ENCODE measurements around the gene ZNF579.
A peak's percentile ranks its signal among the peaks of the same experiment; 100 is the strongest.

ZNF579 gene

DNA sequence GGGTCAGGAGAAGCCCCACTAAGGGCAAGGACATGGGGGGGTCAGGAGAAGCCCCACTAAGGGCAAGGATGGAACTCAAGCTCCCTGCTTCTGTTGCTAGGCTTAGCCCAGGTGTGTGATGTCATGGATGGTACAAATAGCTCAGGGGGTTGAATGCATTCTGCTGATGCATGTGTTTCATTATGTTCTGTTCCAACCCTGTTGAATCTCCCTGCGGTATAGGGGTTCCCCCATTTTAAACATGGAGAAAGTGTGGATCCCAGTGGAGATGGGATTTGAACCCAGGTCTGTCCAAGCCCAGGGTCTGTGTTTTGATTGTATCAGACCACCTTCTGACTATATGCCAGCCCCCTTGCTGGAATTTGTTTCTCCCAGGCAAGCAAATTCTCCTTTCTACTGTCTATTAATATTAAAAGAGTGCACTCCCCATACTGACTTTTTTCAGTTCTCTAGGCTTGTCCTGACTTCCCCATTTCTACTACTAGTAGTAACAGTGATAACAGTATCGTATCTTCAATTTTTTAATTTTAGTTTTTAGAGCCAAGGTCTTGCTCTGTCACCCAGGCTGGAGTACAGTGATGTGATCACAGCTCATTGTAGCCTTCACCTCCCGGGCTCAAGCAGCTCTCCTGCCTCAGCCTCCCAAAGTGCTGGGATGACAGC lies 31.5 kb upstream of the ZNF579 start:
- DNase-seq: no peak

GRCh38 chr19:55611300-55611982 lies 30.8 kb upstream of the ZNF579 start:
- no peak for DNase-seq

DNA sequence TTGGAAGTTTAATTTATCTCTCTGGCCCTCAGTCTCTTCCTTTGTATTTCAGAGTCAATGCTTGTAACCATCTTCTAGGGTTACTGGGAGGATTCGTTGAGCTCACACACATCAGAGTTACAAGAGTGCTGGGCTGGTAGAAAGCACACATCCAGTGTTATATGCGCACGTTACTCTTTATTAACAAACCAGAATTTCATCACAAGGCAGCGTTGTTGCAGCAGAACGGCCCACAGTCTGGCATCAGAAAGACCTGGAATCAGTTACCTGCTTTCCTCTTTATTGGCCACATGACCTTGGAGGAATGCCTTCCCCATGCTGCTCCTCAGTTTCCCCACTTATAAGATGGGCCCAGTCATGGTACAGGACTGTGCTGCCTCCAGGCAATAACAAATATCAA lies 28.7 kb upstream of the ZNF579 start:
- no peak for DNase-seq

DNA sequence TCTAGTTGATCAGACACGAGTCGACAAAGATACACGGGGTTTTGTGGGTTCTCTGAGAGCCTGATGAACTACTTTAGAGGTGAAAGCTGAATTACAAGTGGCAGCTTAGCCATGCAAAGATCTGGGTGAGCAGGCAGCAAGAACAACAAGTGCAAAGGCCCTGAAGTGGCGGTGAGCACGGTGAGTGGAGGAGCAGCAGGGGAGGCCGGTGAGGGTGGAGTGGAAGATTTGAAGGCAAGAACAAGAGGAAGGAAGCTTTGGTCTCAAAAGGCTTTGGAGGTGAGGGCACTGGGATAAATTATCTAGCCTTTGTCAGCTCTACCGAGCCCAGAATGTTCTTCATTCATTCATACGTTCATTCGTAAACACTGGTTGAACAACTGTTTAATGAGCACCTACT lies 26.2 kb upstream of the ZNF579 start:
- DNase-seq: no peak

DNA sequence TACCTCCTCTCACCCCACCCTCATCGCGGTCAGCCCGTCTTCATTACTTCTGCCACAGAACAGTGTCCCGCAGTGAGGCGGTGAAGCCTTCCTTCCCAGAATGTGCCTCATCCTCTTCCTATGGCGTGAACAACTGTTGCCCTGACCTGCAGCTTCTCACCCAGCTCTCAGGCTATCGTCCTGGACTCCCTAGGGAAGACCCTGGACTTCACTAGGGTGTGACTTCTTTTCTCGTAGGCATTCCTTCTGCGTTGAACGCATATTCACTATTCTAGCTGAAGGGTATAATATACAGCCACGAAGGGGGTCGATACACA lies 25.8 kb upstream of the ZNF579 start:
- DNase-seq: no peak

- DNase-seq: peak; percentile 88
These were observed 25.2 kb upstream of the ZNF579 start, which contains the start of gene ZNF865 for GRCh38 chr19:55605637-55606470. ZNF865 (plus strand) TSS chr19:55605647; CDS start chr19:55613619, 7,972 bp downstream.

- DNase-seq: peak; percentile 99
These were observed 24.6 kb upstream of the ZNF579 start for GRCh38 chr19:55605207-55605636.

DNA sequence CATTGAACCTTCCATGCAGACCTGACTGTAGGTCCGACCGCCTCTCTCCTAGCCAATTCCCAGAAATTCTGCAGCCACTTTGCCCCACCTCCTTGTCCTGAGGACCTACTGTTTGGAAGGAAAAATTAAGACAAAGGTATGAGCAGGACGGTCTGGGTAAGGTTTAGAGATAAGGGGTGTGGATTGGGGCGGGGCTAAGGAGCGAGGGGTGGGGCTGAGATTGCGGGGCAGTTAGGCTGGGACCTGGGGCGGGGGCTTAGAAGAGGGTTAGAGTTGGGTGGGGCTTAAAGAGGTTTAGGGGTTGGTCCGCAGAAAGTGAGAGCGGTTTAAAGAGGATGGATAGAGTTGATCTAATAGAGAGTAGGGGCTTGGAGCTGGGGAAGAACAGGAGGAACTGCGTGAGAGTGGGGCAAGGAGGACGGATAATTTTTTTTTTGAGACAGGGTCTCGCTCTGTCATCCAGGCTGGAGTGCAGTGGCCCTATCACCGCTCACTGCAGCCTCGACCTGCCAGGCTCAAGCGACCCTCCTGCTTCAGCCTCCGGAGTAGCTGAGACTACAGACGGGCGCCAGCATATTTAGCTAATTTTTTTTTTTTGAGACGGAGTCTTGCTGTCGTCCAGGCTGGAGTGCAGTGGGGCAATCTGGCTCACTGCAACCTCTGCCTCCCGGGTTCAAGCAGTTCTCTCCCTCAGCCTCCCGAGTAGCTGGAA lies 23.1 kb upstream of the ZNF579 start:
- no peak for DNase-seq

GRCh38 chr19:55603115-55603514 lies 22.5 kb upstream of the ZNF579 start:
- DNase-seq: no peak

DNA sequence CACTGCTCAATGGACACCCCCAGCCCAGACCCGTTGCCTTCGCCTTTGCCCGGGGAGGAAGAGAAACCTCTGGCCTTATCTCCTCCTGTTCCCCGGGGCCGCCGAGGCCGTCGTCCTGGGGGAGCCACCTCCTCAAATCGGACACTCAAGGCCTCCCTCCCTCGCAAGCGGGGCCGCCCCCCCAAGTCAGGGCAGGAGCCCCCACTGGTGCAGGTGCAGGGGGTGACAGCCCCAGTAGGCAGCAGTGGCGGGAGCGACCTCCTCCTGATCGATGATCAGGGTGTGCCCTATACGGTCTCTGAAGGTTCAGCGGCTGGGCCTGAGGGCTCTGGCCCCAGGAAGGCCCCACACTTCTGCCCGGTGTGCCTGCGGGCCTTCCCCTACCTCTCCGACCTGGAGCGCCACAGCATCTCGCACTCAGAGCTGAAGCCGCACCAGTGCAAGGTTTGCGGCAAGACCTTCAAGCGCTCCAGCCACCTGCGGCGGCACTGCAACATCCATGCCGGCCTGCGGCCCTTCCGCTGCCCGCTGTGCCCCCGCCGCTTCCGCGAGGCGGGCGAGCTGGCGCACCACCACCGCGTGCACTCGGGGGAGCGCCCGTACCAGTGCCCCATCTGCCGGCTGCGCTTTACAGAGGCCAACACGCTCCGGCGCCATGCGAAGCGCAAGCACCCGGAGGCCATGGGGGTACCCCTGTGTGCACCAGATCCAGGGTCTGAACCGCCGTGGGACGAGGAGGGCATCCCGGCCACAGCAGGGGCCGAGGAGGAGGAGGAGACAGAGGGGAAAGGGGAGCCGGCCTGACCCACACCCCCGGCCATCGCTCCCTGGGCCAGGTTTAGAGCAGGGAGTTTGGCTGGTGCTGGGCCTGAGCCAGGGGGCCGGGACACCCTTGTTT lies 21.7 kb upstream of the ZNF579 start:
- DNase-seq: no peak

- peak; percentile 42 for DNase-seq
These were observed 20.4 kb upstream of the ZNF579 start for GRCh38 chr19:55601084-55601483.

DNA sequence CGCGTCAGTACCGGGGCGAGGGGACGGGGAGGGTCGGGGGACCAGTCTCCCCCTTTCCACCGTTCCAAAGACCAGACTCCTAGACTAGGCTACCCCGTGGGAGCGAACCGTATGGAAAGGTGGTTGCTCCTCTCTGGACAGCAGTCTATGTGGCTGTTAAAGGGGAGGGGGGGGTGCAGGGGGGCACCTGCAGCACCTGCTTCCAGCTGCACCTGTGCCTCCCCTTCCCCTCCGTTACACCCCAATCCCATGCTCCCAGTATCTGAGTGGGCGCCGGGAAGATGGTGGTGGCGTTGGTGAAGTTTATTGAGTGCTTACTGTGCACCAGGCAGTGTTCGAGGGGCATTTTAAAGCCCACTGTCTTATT lies 20.0 kb upstream of the ZNF579 start:
- no peak for DNase-seq

- DNase-seq: peak; percentile 99
These were observed 19.4 kb upstream of the ZNF579 start, which contains the start of gene ZNF524 for GRCh38 chr19:55599842-55600661. ZNF524 (plus strand) TSS chr19:55600288; CDS start chr19:55602113, 1,825 bp downstream.

- peak; percentile 100 for DNase-seq
These were observed 18.8 kb upstream of the ZNF579 start, which contains the start of gene FIZ1 for GRCh38 chr19:55599468-55599841. FIZ1 (minus strand) TSS chr19:55599517; CDS start chr19:55597865, 1,652 bp downstream.

GRCh38 chr19:55598719-55599467 lies 18.2 kb upstream of the ZNF579 start:
- DNase-seq: peak; percentile 96

GRCh38 chr19:55598034-55598433 lies 17.4 kb upstream of the ZNF579 start:
- peak; percentile 16 for DNase-seq

DNA sequence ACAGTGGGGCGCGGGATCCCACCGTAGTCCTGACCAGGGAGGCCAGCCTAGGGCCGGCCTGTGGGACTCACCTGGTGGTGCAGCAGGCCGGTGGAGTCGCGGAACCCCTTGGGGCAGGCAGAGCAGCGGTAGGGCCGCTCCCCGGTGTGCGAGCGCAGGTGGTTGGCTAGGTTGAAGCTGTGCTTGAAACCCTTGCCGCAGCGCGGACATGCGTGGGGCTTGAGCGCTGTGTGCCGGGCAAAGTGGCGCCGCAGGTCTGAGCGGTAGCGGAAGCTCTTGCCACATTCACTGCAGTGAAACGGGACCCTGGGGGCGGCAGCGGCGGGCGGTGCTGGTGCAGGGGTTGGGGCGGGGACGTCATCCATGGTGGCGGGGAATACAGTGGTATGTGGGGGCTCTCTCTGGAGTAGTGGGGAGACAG lies 16.9 kb upstream of the ZNF579 start:
- DNase-seq: no peak

DNA sequence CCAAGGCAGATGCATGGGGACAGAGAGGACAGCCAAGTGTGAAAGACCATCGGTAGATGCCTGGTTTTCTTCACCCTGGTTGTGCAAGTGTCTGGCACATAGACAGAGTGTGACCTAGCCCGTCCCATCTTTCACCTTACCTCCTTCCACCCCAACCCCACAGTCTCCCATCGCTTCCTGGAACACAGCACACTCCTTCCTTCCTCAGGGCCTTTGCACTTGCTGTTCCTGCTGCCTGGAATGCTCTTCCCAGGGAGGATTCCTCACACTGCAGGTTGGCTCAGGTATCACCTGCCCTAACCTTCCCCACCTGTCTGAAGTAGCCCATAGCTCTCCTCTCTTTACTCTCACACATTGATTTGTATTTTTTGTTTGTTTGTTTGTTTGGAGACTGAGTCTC lies 15.7 kb upstream of the ZNF579 start:
- no peak for DNase-seq

DNA sequence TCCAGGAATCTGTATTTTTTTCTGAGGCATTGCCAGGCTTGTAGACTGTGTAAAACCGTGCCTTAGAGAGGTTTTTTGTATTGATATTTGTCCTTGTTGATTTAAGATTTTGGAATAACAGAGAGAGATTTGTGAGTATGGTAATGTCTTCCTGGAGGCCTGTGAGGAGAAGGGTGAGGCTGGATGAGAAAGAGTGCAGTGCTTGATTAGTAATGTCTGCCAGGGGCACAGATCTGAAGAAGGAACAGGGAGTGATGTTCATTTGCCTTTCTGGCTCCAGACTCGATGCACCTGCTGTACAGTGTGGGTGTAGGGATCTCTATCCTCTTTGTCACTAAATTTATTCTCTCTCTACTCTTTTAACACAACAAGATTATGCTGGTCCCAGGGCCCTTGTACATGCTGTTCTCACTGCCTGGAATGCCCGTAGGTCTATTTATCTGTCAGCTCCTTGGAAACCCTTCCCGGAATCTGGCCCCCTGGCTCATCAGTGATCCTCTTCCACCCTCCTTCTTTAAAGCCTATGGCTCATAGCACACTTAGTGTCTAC lies 14.4 kb upstream of the ZNF579 start:
- no peak for DNase-seq
